Osteocyte (in vitro differentiated cells): Measurements from ENCODE around the gene CLIC4. TPM values are rescaled to one million over a fixed set of nuclear protein-coding genes. Genes with fewer than 3 reads are reported as not detected.
A peak's percentile ranks its signal among the peaks of the same experiment; 100 is the strongest.

Experiments
- DNase-seq: peaks from one replicate; pipeline ENCODE4 v3.0.0; 2021; ENCODE audit warnings: mixed read lengths; ENCODE audit not compliant: unreplicated experiment; ENCODE audit errors: extremely low spot score
- H3K27ac Mint-ChIP-seq: one replicate; pipeline ENCODE4 v1.8.0; 2021; ENCODE audit warnings: mild to moderate bottlenecking, mixed read lengths; ENCODE audit not compliant: unreplicated experiment
- H3K27me3 Mint-ChIP-seq: one replicate; pipeline ENCODE4 v1.8.0; 2021; ENCODE audit warnings: mixed read lengths; ENCODE audit not compliant: unreplicated experiment
- H3K36me3 Mint-ChIP-seq: one replicate; pipeline ENCODE4 v1.8.0; 2021; ENCODE audit warnings: mixed read lengths; ENCODE audit not compliant: unreplicated experiment
- H3K4me1 Mint-ChIP-seq: one replicate; pipeline ENCODE4 v1.8.0; 2021; ENCODE audit warnings: mixed read lengths; ENCODE audit not compliant: unreplicated experiment
- H3K4me3 Mint-ChIP-seq: one replicate; pipeline ENCODE4 v1.8.0; 2021; ENCODE audit warnings: mild to moderate bottlenecking, moderate library complexity, mixed read lengths; ENCODE audit not compliant: unreplicated experiment
- H3K9me3 Mint-ChIP-seq: one replicate; pipeline ENCODE4 v1.8.0; 2021; ENCODE audit warnings: mixed read lengths; ENCODE audit not compliant: unreplicated experiment
- CTCF ChIP-seq: fragments of 200-600 bp; sonication (generic); IDR thresholded peaks from 2 replicates; pipeline ENCODE4 v1.5.0; 2021; ENCODE audit warnings: antibody characterized with exemption, mild to moderate bottlenecking, moderate library complexity
- total RNA-seq: library from RNA; stranded (reverse); gene quantifications from 2 replicates; pipeline ENCODE4 v1.2.1, GENCODE V29; 2021

The CLIC4 gene
- total RNA-seq, 1 donor from 2014 or later = 370 TPM

- no peak for TF ChIP-seq CTCF
- H3K4me1 Mint-ChIP-seq = peaks cover 54% of the 10 kb centered on the region
- H3K36me3 Mint-ChIP-seq = peaks cover 10% of the 10 kb centered on the region
- no peaks in the 10 kb centered on the region for H3K27me3 Mint-ChIP-seq
- no peak for DNase-seq
- peak overlapping the region; percentile 59 for H3K4me3 Mint-ChIP-seq
- H3K9me3 Mint-ChIP-seq = no peaks in the 10 kb centered on the region
- H3K27ac Mint-ChIP-seq = peak overlapping the region; percentile 92
Observed at GRCh38 chr1:24743404-24744211, 1.6 kb upstream of the CLIC4 start.

GRCh38 chr1:24745711-24746413 is 615 bp downstream of the CLIC4 start:
- peaks cover 73% of the 10 kb centered on the region for H3K4me1 Mint-ChIP-seq

GRCh38 chr1:24748191-24749121 is 3.2 kb downstream of the CLIC4 start:
- peak overlapping the region; percentile 97 for H3K4me3 Mint-ChIP-seq
- no peak for TF ChIP-seq CTCF
- H3K9me3 Mint-ChIP-seq = no peaks in the 10 kb centered on the region
- H3K4me1 Mint-ChIP-seq = peaks cover 73% of the 10 kb centered on the region
- H3K36me3 Mint-ChIP-seq = peaks cover 17% of the 10 kb centered on the region
- H3K27ac Mint-ChIP-seq = peak overlapping the region; percentile 97
- peak; percentile 51 for DNase-seq
- H3K27me3 Mint-ChIP-seq = no peaks in the 10 kb centered on the region

More at GRCh38 chr1:24745711-24746413, 615 bp downstream of the CLIC4 start:
- Mint-ChIP-seq H3K27me3 (no peaks in the 10 kb centered on the region), H3K27ac (peak overlapping the region; percentile 97), H3K9me3 (no peaks in the 10 kb centered on the region), H3K4me3 (peak overlapping the region; percentile 97), H3K36me3 (peaks cover 14% of the 10 kb centered on the region)
- DNase-seq = no peak
- TF ChIP-seq CTCF = no peak

GRCh38 chr1:24749252-24749651 is 4.0 kb downstream of the CLIC4 start:
- TF ChIP-seq CTCF = no peak
- H3K36me3 Mint-ChIP-seq = peaks cover 17% of the 10 kb centered on the region
- peak overlapping the region; percentile 63 for H3K27ac Mint-ChIP-seq
- peak overlapping the region; percentile 10 for H3K4me3 Mint-ChIP-seq
- H3K9me3 Mint-ChIP-seq = no peaks in the 10 kb centered on the region
- H3K4me1 Mint-ChIP-seq = peaks cover 72% of the 10 kb centered on the region
- no peaks in the 10 kb centered on the region for H3K27me3 Mint-ChIP-seq
- no peak for DNase-seq
